K562 (cell line): Measurements from ENCODE around the gene FOCAD. TPM values are rescaled to one million over a fixed set of nuclear protein-coding genes. Genes with fewer than 3 reads are reported as not detected.

Experiments
- ATAC-seq: fragments of 200-7000 bp; cut with Tn5 transposase; 3 replicates; pipeline ENCODE4 v1.9.1; 2020; ENCODE audit warnings: moderate library complexity
- BruUV-seq: library from RNA; stranded (reverse); fragments of 400-500 nt; replicated peaks from 2 replicates; lab custom pipeline; 2021; lab: Mats Ljungman, UMichigan
- CTCF ChIA-PET: fragments of 300-600 bp; formaldehyde crosslinking; extraction: SDS; loops from one replicate; lab custom pipeline; 2021; ENCODE audit warnings: low intra/inter-chr PET ratio; lab: Yijun Ruan, JAX
- POLR2A ChIA-PET: fragments of 300-600, 350-650 bp; sonication (Branson Sonifier 250); formaldehyde crosslinking; extraction: SDS; loops from one replicate; lab custom pipeline; 2021; ENCODE audit warnings: antibody characterized with exemption, inconsistent platforms; lab: Yijun Ruan, JAX
- DNase-seq, 4 experiments: peaks; one replicate each; pipeline versions ENCODE4 v3.0.0 to v3.0.0-alpha.2; 2011 to 2018; ENCODE audit warnings: low spot score in 3 of 4, mixed read lengths in 3 of 4; ENCODE audit errors: extremely low read depth in 1 of 4
- FAIRE-seq: peaks from 2 replicates; lab custom pipeline; 2011; peaks lifted over from hg19 to GRCh38; lab: Jason Lieb, UNC
- H2AFZ ChIP-seq: 2 replicates; pipeline ENCODE4 v1.6.0; 2011; ENCODE audit warnings: low read depth, low read length, control low read depth, inconsistent platforms
- H3K27ac ChIP-seq: fragments of 200-600 bp; 3 replicates; pipeline ENCODE4 v1.8.0; 2011; ENCODE audit warnings: low read depth, mild to moderate bottlenecking, control low read depth, inconsistent platforms, low read length, moderate library complexity, mixed read lengths; ENCODE audit errors: extremely low read depth
- H3K27me3 ChIP-seq, 2 experiments: fragments of 300-600 bp in 1 of 2; 2 replicates in 1 of 2; 3 replicates in 1 of 2; pipeline versions ENCODE4 v1.6.0 to v1.8.0; 2011; ENCODE audit warnings: inconsistent platforms in 2 of 2, low read length in 2 of 2, mild to moderate bottlenecking in 1 of 2, mixed read lengths in 1 of 2, moderate library complexity in 1 of 2; ENCODE audit not compliant: control insufficient read depth in 2 of 2, insufficient read depth in 2 of 2
- H3K36me3 ChIP-seq: fragments of 300-600 bp; 3 replicates; pipeline ENCODE4 v1.8.0; 2011; ENCODE audit warnings: mild to moderate bottlenecking, low read length, inconsistent platforms; ENCODE audit not compliant: control insufficient read depth, insufficient read depth
- H3K4me1 ChIP-seq, 2 experiments: fragments of 200-600 bp in 1 of 2; replicated peaks in 1 of 2; 2 replicates in 1 of 2; 3 replicates in 1 of 2; pipeline versions ENCODE4 v1.5.1 to v1.8.0; 2011; ENCODE audit warnings: inconsistent platforms in 2 of 2, low read length in 2 of 2, mild to moderate bottlenecking in 1 of 2, mixed read lengths in 1 of 2, moderate library complexity in 1 of 2; ENCODE audit not compliant: control insufficient read depth in 2 of 2, insufficient read depth in 2 of 2
- H3K4me2 ChIP-seq: 2 replicates; pipeline ENCODE4 v1.6.1; 2011; ENCODE audit warnings: low read length, control low read depth, inconsistent platforms, mixed read lengths; ENCODE audit not compliant: insufficient read depth
- H3K4me3 ChIP-seq: fragments of 200-600 bp; sonication (generic), shearing (Covaris generic); 2 replicates; pipeline ENCODE4 v1.5.1; 2016; ENCODE audit warnings: control low read depth, inconsistent platforms
- H3K79me2 ChIP-seq: fragments of 200-600 bp; 3 replicates; pipeline ENCODE4 v1.8.0; 2011; ENCODE audit warnings: low read length, inconsistent platforms; ENCODE audit not compliant: control insufficient read depth, insufficient read depth
- H3K9ac ChIP-seq, 2 experiments: 2 replicates each; pipeline versions ENCODE4 v1.6.0 to v1.6.1; 2011; ENCODE audit warnings: low read depth in 2 of 2, low read length in 2 of 2, control low read depth in 1 of 2, inconsistent platforms in 1 of 2, mild to moderate bottlenecking in 1 of 2, mixed read lengths in 1 of 2; ENCODE audit not compliant: insufficient read depth in 1 of 2
- H3K9me1 ChIP-seq: one replicate; pipeline ENCODE4 v1.6.0; 2011; ENCODE audit warnings: inconsistent platforms, mild to moderate bottlenecking, low read length, moderate library complexity; ENCODE audit not compliant: control insufficient read depth, insufficient read depth
- H3K9me3 ChIP-seq: replicated peaks from 2 replicates; pipeline ENCODE4 v1.5.1; 2011; ENCODE audit warnings: low read depth, low read length, inconsistent platforms; ENCODE audit not compliant: control insufficient read depth, insufficient read depth
- H4K20me1 ChIP-seq: replicated peaks from 2 replicates; pipeline ENCODE4 v1.6.1; 2011; ENCODE audit warnings: low read length, inconsistent platforms, mixed read lengths; ENCODE audit not compliant: control insufficient read depth, insufficient read depth
- ARID1B ChIP-seq: fragments of 450-650 bp; IDR thresholded peaks from 2 replicates; pipeline ENCODE4 v1.6.1; 2016; ENCODE audit warnings: antibody characterized with exemption, mild to moderate bottlenecking, inconsistent platforms
- CHD2 ChIP-seq: IDR thresholded peaks from 2 replicates; pipeline ENCODE4 v1.6.1; 2011; ENCODE audit warnings: low read depth, low read length
- HDAC6 ChIP-seq: IDR thresholded peaks from 2 replicates; pipeline ENCODE4 v1.6.1; 2012; ENCODE audit warnings: low read depth, mild to moderate bottlenecking, control low read depth, inconsistent platforms, low read length, moderate library complexity
- HMGN3 ChIP-seq: IDR thresholded peaks from 2 replicates; pipeline ENCODE4 v1.6.1; 2011; ENCODE audit warnings: borderline replicate concordance, low read depth, mild to moderate bottlenecking, mixed read lengths, low read length; ENCODE audit not compliant: insufficient read length; ENCODE audit errors: extremely low read depth
- RBM14 ChIP-seq: fragments of 200-400 bp; formaldehyde crosslinking; IDR thresholded peaks from 2 replicates; pipeline ENCODE4 v1.6.1; 2018; ENCODE audit warnings: low read depth, mild to moderate bottlenecking, low read length, moderate library complexity, borderline replicate concordance; ENCODE audit not compliant: insufficient read depth
- SIRT6 ChIP-seq: IDR thresholded peaks from one replicate; pipeline ENCODE4 v1.6.1; 2012; ENCODE audit warnings: low read depth, mild to moderate bottlenecking, control low read depth, inconsistent platforms, low read length, moderate library complexity
- SMAD4 ChIP-seq: fragments of 250-450 bp; sonication (Bioruptor Pico); conservative IDR thresholded peaks from 2 replicates; pipeline ENCODE4 v1.8.0; 2021; ENCODE audit warnings: inconsistent platforms, mild to moderate bottlenecking, moderate library complexity
- TCF15 ChIP-seq: fragments of 250-450 bp; sonication (Bioruptor Pico); IDR thresholded peaks from 2 replicates; pipeline ENCODE4 v1.8.0; 2022; ENCODE audit warnings: moderate library complexity, mild to moderate bottlenecking, inconsistent platforms
- UBTF ChIP-seq, 2 experiments: IDR thresholded peaks; 2 replicates each; pipeline ENCODE4 v1.6.1; 2012; ENCODE audit warnings: improper control_type of control experiment in 2 of 2, low read depth in 2 of 2, low read length in 2 of 2, borderline replicate concordance in 1 of 2
- ZBTB12 ChIP-seq: fragments of 250-450 bp; sonication (Bioruptor Pico); IDR thresholded peaks from 2 replicates; pipeline ENCODE4 v1.4.0; 2020
- ZNF707 ChIP-seq: fragments of 250-450 bp; sonication (Bioruptor Pico); conservative IDR thresholded peaks from 2 replicates; pipeline ENCODE4 v1.8.0; 2022; ENCODE audit warnings: inconsistent platforms, mild to moderate bottlenecking, moderate library complexity
- WGBS: fragments of 100-300 bp; shearing (Covaris generic); methylation state at CpG from one replicate; pipeline ENCODE4 v1.1.6; 2016; ENCODE audit warnings: low coverage, mixed read lengths; ENCODE audit not compliant: insufficient coverage; ENCODE audit errors: missing lambda C conversion rate; 5-methylcytosine and 5-hydroxymethylcytosine counted together
- in situ Hi-C: fragments of 300-500 bp; cut with MboI; formaldehyde crosslinking; loops from 4 replicates; pipeline ENCODE4 v1.15.0; 2018; ENCODE audit warnings: inconsistent platforms, mixed read lengths
- intact Hi-C: fragments of 100-400 bp; cut with micrococcal nuclease; formaldehyde crosslinking; loops from 2 replicates; pipeline ENCODE4 v1.14.2; 2022
- polyA plus RNA-seq, 8 experiments: library from polyadenylated mRNA; depleted of rRNA in 4 of 8; stranded (reverse) in 5 of 8; unstranded in 3 of 8; fragments of >200 nt; fragmentation: Nextera tagmentation in 2 of 8; fragmentation: Illumina TruSeq in 1 of 8; extraction: Ambion mirVana in 2 of 8; extraction: Trizol in 1 of 8; gene quantifications; 2 replicates each; pipeline versions ENCODE4 v1.2.1 to v1.2.3, GENCODE V29; 2011 to 2014; ENCODE audit warnings: inconsistent platforms in 1 of 8, missing spikeins in 1 of 8
- total RNA-seq, 7 experiments: library from RNA; depleted of rRNA in 6 of 7; stranded (reverse); fragments of >200 nt in 6 of 7; fragmentation: Illumina TruSeq in 2 of 7; extraction: Trizol in 2 of 7; gene quantifications; 2 replicates each; pipeline versions ENCODE4 v1.2.1 to v1.2.3, GENCODE V29; 2011 to 2021; ENCODE audit warnings: low replicate concordance in 1 of 7
- TF ChIP-seq, protein P1 (sequence below): IDR thresholded peaks from 2 replicates; pipeline ENCODE4 v1.6.1; 2011; ENCODE audit warnings: borderline replicate concordance, low read depth, mild to moderate bottlenecking, moderate library complexity, low read length; ENCODE audit not compliant: insufficient read depth, poor library complexity, severe bottlenecking

Gene FOCAD
- total and polyA plus RNA-seq, 9 of the 15 experiments (the other 6 are each of a cell fraction or from before 2014, with no cell fraction given) = 0.13 to 2.4 (median 1.6) TPM

GRCh38 chr9:20908461-20908860 lies 224.4 kb downstream of the FOCAD start:
- no peak overlapping the region for H3K27ac ChIP-seq
- no peaks in the 10 kb centered on the region for H3K9me3 ChIP-seq
- in situ Hi-C loops = no loop called here
- FAIRE-seq (no peak), ATAC-seq (no peak), DNase-seq (no peak)
- WGBS = no CpG with 5 or more reads among the region's 2 CpGs
- no peaks in the 10 kb centered on the region for H4K20me1 ChIP-seq
- intact Hi-C loops = no loop called here
- CTCF ChIA-PET = no interaction called here
- H2AFZ ChIP-seq = no peak overlapping the region
- POLR2A ChIA-PET = no interaction called here
- no peaks in the 10 kb centered on the region for H3K27me3 ChIP-seq
- TF ChIP-seq ZNF707 (no peak), ARID1B (no peak), HDAC6 (no peak), SMAD4 (CRISPR knock-in tag) (no peak), ZBTB12 (CRISPR knock-in tag) (no peak), SIRT6 (no peak), HMGN3 (no peak), UBTF (IDR thresholded peaks at IDR 0.05; ENCODE audit: borderline replicate concordance in 1 of 2, low read depth in 2 of 2, low read length in 2 of 2) (no peak), TCF15 (CRISPR knock-in tag) (no peak), RBM14 (no peak), CHD2 (no peak)
- TF ChIP-seq, protein P1, sequence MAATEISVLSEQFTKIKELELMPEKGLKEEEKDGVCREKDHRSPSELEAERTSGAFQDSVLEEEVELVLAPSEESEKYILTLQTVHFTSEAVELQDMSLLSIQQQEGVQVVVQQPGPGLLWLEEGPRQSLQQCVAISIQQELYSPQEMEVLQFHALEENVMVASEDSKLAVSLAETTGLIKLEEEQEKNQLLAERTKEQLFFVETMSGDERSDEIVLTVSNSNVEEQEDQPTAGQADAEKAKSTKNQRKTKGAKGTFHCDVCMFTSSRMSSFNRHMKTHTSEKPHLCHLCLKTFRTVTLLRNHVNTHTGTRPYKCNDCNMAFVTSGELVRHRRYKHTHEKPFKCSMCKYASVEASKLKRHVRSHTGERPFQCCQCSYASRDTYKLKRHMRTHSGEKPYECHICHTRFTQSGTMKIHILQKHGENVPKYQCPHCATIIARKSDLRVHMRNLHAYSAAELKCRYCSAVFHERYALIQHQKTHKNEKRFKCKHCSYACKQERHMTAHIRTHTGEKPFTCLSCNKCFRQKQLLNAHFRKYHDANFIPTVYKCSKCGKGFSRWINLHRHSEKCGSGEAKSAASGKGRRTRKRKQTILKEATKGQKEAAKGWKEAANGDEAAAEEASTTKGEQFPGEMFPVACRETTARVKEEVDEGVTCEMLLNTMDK = no peak
- no peaks in the 10 kb centered on the region for H3K4me1 ChIP-seq
- no peak overlapping the region for H3K9ac ChIP-seq
- no peaks in the 10 kb centered on the region for H3K9me1 ChIP-seq
- no peak overlapping the region for H3K4me2 ChIP-seq
- H3K79me2 ChIP-seq = no peaks in the 10 kb centered on the region
- no TSS peak for BruUV-seq
- no peaks in the 10 kb centered on the region for H3K36me3 ChIP-seq
- no peak overlapping the region for H3K4me3 ChIP-seq
